ENCODE results near the gene ARV1. TPM values are rescaled to one million over a fixed set of nuclear protein-coding genes. Genes with fewer than 3 reads are reported as not detected.
"Not testable (repeated sequence)": the region's sequence is repeated elsewhere in the genome, so short reads cannot be mapped to it uniquely, and the experiment has no call there.

The ARV1 gene
- total RNA-seq, 2 experiments from 2014 or later = 13.5 to 17.7 TPM

DNA sequence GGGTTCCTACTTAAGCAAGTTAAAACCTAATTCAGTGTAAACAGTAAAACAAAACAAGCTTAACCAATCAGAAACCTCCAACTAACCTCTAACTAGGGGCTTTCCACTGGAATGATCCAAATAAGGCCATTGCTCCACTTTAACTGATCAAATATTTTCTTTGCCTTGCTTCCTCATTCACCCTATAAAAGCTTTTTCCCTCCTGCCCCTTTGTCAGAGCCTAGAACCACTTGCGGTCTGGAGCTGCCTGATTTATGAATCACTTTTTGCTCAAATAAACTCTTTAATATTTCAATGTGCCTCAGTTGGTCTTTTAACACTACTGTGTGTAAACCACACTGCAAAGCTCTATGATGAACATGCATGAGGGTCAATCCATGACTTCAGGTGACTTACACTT is 65.7 kb downstream of the ARV1 start:
- Mint-ChIP-seq H3K4me1 (peaks cover 8% of the 10 kb centered on the region), H3K27me3 (peaks cover 39% of the 10 kb centered on the region), H3K36me3 (ENCODE audit: low read depth) (no peaks in the 10 kb centered on the region), H3K9me3 (peaks cover 3% of the 10 kb centered on the region), H3K27ac (no peak overlapping the region), H3K4me3 (no peak overlapping the region)
- CTCF ChIA-PET = interaction anchor here (0.7 to 1.5 kb wide), 2 partner anchors 9 to 25 kb away, joined by 4 read pairs; no protein-coding TSS in a partner anchor
- DNase-seq = no peak
- POLR2A ChIA-PET = no interaction called here

DNA sequence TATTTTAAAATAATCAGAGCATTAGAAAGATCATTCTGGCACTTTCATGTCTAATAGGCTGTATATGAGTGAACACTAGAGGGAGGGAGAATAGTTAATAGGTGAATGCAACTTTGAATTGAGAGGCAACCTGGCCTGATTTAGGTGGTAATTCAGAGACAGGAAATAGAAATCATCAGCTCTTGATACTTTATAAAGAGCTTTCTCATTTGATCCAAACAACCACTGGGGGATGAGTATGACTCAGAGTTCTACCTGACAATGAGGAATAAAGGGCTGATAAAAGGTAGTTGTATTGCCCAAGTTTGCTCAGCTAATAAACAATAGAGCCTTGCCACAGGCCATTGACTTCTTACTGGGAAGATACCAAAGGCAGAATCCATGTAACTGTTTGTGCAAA is 66.4 kb downstream of the ARV1 start:
- CTCF ChIA-PET = interaction anchor here (1.5 kb wide), 1 partner anchor 8 kb away, joined by 4 read pairs; no protein-coding TSS in a partner anchor
- peaks cover 3% of the 10 kb centered on the region for H3K9me3 Mint-ChIP-seq
- no peak for DNase-seq
- no peak overlapping the region for H3K27ac Mint-ChIP-seq
- peaks cover 8% of the 10 kb centered on the region for H3K4me1 Mint-ChIP-seq
- POLR2A ChIA-PET = no interaction called here
- no peak overlapping the region for H3K4me3 Mint-ChIP-seq
- H3K27me3 Mint-ChIP-seq = peaks cover 39% of the 10 kb centered on the region
- no peaks in the 10 kb centered on the region for H3K36me3 Mint-ChIP-seq (ENCODE audit: low read depth)

DNA sequence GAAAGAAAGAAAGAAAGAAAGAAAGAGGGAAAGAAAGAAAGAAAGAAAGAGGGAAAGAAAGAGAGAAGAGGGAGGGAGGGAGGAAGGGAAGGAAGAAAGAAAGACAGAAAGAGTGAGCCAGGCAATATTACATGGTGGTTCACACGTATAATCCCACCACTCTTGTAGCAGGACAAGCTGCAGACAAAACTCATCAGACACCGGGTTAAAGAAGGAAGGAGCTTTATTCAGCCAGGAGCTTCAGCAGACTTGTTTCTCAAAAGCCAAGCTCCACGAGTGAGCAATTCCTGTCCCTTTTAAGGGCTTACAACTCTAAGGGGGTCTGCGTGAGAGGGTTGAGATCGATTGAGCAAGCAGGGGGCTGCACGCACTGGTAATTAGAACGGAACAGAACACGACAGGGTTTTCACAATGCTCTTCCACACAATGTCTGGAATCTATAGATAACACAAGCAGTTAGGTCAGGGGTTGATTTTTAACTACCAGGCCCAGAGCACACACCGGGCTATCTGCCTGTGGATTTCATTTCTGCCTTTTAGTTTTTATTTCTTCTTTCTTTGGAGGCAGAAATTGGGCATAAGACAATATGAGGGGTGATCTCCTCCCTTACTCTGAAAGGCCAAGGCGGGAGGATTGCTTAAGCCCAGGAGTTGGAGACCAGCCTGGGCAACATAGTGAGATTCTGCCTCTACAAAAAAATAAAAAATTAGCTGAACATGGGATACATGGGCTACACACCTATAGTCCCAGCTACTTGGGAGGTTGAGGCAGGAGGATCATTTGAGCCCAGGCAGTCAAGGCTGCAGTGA is 67.2 kb downstream of the ARV1 start:
- POLR2A ChIA-PET; H3K4me3 Mint-ChIP-seq; H3K4me1 Mint-ChIP-seq; H3K36me3 Mint-ChIP-seq (ENCODE audit: low read depth); H3K9me3 Mint-ChIP-seq; H3K27ac Mint-ChIP-seq; DNase-seq: not testable (repeated sequence)
- peaks cover 38% of the 10 kb centered on the region for H3K27me3 Mint-ChIP-seq
- CTCF ChIA-PET = interaction anchor here (1.5 kb wide), 1 partner anchor 7 kb away, joined by 4 read pairs; no protein-coding TSS in a partner anchor

DNA sequence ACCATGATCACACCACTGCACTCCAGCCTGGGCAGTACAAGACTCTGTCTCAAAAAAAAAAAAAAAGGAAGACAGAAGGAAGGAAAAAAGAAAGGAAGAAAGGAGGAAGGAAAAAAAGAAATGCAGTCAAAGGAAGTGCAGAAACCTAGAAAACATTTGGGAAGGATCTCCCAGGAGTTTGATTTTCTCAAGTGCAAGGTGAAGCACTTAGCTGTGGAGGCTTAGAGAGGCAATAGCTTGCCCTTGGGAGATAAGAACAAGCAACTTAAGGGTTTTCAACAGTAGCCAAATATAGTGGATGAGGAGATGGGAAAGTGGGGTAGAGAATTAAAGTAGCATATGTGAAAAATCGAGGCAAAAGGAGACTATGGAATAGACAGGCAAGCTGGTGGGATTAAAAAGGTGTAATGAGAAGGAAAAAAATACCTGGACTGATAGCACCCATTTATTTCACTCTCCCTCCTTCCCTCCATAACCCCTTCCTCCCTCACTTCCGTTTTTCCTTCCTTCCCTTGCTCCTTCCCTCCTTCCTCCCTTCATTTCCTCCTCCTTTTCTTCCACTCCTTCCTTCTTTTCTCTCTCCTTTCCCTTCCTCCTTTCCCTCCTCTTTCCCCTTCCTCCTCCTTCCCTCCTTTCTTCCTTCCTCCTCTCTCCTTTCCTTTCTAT is 68.0 kb downstream of the ARV1 start:
- no peak overlapping the region for H3K4me3 Mint-ChIP-seq
- peaks cover 31% of the 10 kb centered on the region for H3K27me3 Mint-ChIP-seq
- peaks cover 2% of the 10 kb centered on the region for H3K4me1 Mint-ChIP-seq
- H3K9me3 Mint-ChIP-seq = peaks cover 3% of the 10 kb centered on the region
- ChIA-PET CTCF (no interaction called here), POLR2A (no interaction called here)
- DNase-seq = no peak
- H3K27ac Mint-ChIP-seq = no peak overlapping the region
- H3K36me3 Mint-ChIP-seq (ENCODE audit: low read depth) = no peaks in the 10 kb centered on the region

DNA sequence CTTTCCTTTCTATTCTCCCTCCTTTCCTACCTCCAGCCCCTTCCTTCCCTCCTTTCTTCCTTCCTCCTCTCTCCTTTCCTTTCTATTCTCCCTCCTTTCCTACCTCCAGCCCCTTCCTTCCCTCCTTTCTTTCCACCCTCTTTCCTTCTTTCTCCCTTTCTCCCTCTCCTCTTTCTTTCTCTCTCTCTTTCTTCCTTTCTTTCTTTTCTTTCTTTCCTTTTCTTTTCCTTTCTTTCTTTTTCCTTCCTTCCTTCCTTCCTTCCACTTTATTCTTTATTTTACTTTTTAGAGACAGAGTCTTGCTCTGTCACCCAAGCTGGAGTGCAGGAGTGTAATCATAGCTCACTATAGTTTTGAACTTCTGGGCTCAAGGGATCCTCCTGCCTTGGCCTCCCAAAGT is 68.6 kb downstream of the ARV1 start:
- CTCF ChIA-PET = interaction anchor here (0.6 kb wide), 1 partner anchor 20 kb away, joined by 3 read pairs; no protein-coding TSS in a partner anchor
- H3K36me3 Mint-ChIP-seq (ENCODE audit: low read depth); H3K4me1 Mint-ChIP-seq; POLR2A ChIA-PET; DNase-seq; H3K9me3 Mint-ChIP-seq; H3K27ac Mint-ChIP-seq; H3K4me3 Mint-ChIP-seq: not testable (repeated sequence)
- H3K27me3 Mint-ChIP-seq = peaks cover 27% of the 10 kb centered on the region

DNA sequence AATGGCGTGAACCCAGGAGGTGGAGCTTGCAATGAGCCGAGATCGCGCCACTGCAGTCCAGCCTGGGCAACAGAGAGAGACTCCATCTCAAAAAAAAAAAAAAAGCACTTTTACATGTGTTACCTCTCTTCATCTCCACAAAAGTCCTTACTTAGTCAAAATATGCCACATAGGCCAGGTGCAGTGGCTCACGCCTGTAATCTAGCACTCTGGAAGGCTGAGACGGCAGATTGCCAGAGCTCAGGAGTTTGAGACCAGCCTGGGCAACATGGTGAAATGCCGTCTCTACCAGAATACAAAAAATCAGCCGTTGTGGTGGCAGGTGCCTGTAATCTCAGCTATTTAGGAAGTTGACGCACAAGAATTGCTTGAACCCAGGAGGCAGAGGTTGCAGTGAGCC is 69.5 kb downstream of the ARV1 start:
- DNase-seq; H3K9me3 Mint-ChIP-seq; H3K36me3 Mint-ChIP-seq (ENCODE audit: low read depth); H3K4me3 Mint-ChIP-seq; POLR2A ChIA-PET; H3K27ac Mint-ChIP-seq: not testable (repeated sequence)
- peaks cover 27% of the 10 kb centered on the region for H3K27me3 Mint-ChIP-seq
- peaks cover 10% of the 10 kb centered on the region for H3K4me1 Mint-ChIP-seq
- CTCF ChIA-PET = interaction anchor here (1.3 kb wide), 1 partner anchor 33 kb away, joined by 3 read pairs; no protein-coding TSS in a partner anchor

DNA sequence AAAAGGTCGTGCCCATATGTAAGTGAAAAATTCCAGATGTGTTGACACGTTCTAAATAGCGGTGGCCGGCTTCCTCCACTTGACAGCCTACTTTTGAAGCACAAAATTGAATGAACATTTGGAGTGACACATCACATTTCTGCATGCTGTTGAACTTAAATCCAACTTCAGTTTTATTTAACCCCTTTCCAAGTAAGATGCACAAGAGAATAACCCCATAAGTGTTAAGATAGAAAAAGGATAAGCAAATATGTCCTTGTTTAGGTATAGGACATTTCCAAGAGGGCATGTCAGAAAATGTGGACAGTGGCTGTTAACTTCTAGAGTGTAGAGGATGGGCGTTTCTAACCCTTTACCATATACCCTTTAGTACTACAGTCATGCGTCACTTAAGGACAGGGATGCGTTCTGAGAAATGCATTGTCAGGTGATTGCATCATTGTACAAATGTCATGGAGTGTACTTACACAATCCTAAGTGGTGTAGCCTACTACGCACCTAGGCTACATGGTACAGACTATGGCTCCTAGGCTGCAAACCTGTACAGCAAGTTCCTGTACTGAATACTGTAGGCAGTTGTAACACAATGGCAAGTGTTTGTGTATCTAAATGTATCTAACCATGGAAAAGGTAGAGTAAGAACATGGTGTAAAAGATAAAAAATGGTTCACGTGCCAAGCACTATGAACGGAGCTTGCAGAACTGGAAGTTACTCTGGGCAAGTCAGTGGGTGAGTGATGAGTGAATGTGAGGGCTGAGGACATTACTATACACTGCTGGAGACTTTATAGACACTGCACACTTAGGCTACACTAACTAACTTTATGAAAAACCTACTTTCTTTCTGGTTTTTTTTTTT is 70.5 kb downstream of the ARV1 start:
- no peaks in the 10 kb centered on the region for H3K36me3 Mint-ChIP-seq (ENCODE audit: low read depth)
- CTCF ChIA-PET = interaction anchor here (1.3 kb wide), 1 partner anchor 34 kb away, joined by 3 read pairs; no protein-coding TSS in a partner anchor
- H3K4me1 Mint-ChIP-seq = peaks cover 19% of the 10 kb centered on the region
- H3K27me3 Mint-ChIP-seq = peaks cover 27% of the 10 kb centered on the region
- H3K27ac Mint-ChIP-seq = no peak overlapping the region
- POLR2A ChIA-PET = no interaction called here
- peaks cover 3% of the 10 kb centered on the region for H3K9me3 Mint-ChIP-seq
- no peak for DNase-seq
- H3K4me3 Mint-ChIP-seq = no peak overlapping the region

Other genes with a start within 250 kb of the ARV1 start
- not detected for gene CAPN9, start 231.7 kb upstream of the ARV1 start, total RNA-seq
- gene C1orf198, start 110.6 kb upstream of the ARV1 start, total RNA-seq = 1 to 10 TPM; 2.0 to 2.4 TPM
- gene TTC13, start 233 bp upstream of the ARV1 start, total RNA-seq = 10 to 100 TPM; 35.4 to 39.2 TPM
- gene FAM89A, start 61.2 kb downstream of the ARV1 start, total RNA-seq = 1 to 10 TPM; 5.0 to 5.5 TPM
- not detected for gene TRIM67, start 183.0 kb downstream of the ARV1 start, total RNA-seq

All from activated CD4-positive, alpha-beta T cell treated with anti-CD3 and anti-CD28 coated beads, Interleukin-2, amount 10 ng/mL, durations not matched to agents 7 days and 5 days (primary cell).